Midbrain (tissue), 1 donor: Measurements from ENCODE around the gene NUDT14.

Experiments
- DNase-seq: peaks from one replicate; lab custom pipeline; 2025; lab: John Stamatoyannopoulos, UW

Gene NUDT14

GRCh38 chr14:105146976-105147635 is 34.0 kb downstream of the NUDT14 start:
- no peak for DNase-seq

GRCh38 chr14:105146181-105146975 is 34.7 kb downstream of the NUDT14 start:
- no peak for DNase-seq

- DNase-seq: no peak
Observed at GRCh38 chr14:105145381-105146180, 35.5 kb downstream of the NUDT14 start.

- DNase-seq: no peak
Observed at GRCh38 chr14:105144666-105145380, 36.3 kb downstream of the NUDT14 start.

- no peak for DNase-seq
Observed at GRCh38 chr14:105144026-105144665, 37.0 kb downstream of the NUDT14 start.

- DNase-seq: no peak
Observed at GRCh38 chr14:105143451-105144025, 37.6 kb downstream of the NUDT14 start.

GRCh38 chr14:105142651-105143450 is 38.3 kb downstream of the NUDT14 start:
- DNase-seq: no peak

GRCh38 chr14:105141486-105142281 is 39.4 kb downstream of the NUDT14 start:
- DNase-seq: no peak

GRCh38 chr14:105141026-105141425 is 40.1 kb downstream of the NUDT14 start:
- no peak for DNase-seq

- no peak for DNase-seq
Observed at GRCh38 chr14:105140581-105140980, 40.5 kb downstream of the NUDT14 start.

- no peak for DNase-seq
Observed at GRCh38 chr14:105139831-105140239, 41.3 kb downstream of the NUDT14 start.

GRCh38 chr14:105139212-105139825 is 41.8 kb downstream of the NUDT14 start:
- DNase-seq: no peak

- no peak for DNase-seq
Observed at GRCh38 chr14:105138551-105139111, 42.5 kb downstream of the NUDT14 start.

GRCh38 chr14:105138021-105138541 is 43.0 kb downstream of the NUDT14 start:
- DNase-seq: no peak

GRCh38 chr14:105137481-105138020 is 43.6 kb downstream of the NUDT14 start:
- DNase-seq: no peak

GRCh38 chr14:105136401-105137322 is 44.5 kb downstream of the NUDT14 start:
- no peak for DNase-seq
